Caco-2 (cell line): ENCODE results near the gene NKAIN2. TPM values are rescaled to one million over a fixed set of nuclear protein-coding genes. Genes with fewer than 3 reads are reported as not detected.

ENCODE experiments used
- BruUV-seq: library from RNA; stranded (reverse); fragments of 400-500 nt; replicated peaks from 2 replicates; lab custom pipeline; 2021; lab: Mats Ljungman, UMichigan
- CTCF ChIA-PET: fragments of 300-600 bp; sonication (Branson Sonifier 250); formaldehyde crosslinking; loops from one replicate; lab custom pipeline; 2022; ENCODE audit warnings: antibody characterized with exemption; lab: Charles Lee
- POLR2A ChIA-PET: fragments of 300-600 bp; sonication (Branson Sonifier 250); formaldehyde crosslinking; loops from one replicate; lab custom pipeline; 2022; ENCODE audit warnings: antibody characterized with exemption; lab: Charles Lee
- DNase-seq, 2 experiments: peaks; one replicate each; pipeline versions ENCODE4 v3.0.0 to v3.0.0-alpha.2; 2020 to 2022
- H3K27me3 ChIP-seq: replicated peaks from 2 replicates; pipeline ENCODE4 v1.6.0; 2011; ENCODE audit warnings: low read length; ENCODE audit not compliant: control insufficient read depth, insufficient read depth
- H3K36me3 ChIP-seq: 2 replicates; pipeline ENCODE4 v1.5.1; 2011; ENCODE audit warnings: low read length; ENCODE audit not compliant: control insufficient read depth, insufficient read depth
- H3K4me1 ChIP-seq: fragments of 250-450 bp; sonication (Bioruptor Pico); 2 replicates; pipeline ENCODE4 v1.5.1; 2020; ENCODE audit warnings: mild to moderate bottlenecking
- H3K4me3 ChIP-seq: 2 replicates; pipeline ENCODE4 v1.5.1; 2011; ENCODE audit warnings: low read depth, mild to moderate bottlenecking, control low read depth, low read length
- H3K9me3 ChIP-seq: fragments of 250-450 bp; sonication (Bioruptor Pico); 2 replicates; pipeline ENCODE4 v1.5.1; 2020; ENCODE audit warnings: mild to moderate bottlenecking, moderate library complexity
- H3K27ac Mint-ChIP-seq: one replicate; pipeline ENCODE4 v1.8.0; 2022; ENCODE audit warnings: mixed read lengths; ENCODE audit not compliant: unreplicated experiment
- H3K27me3 Mint-ChIP-seq: one replicate; pipeline ENCODE4 v1.8.0; 2022; ENCODE audit warnings: mixed read lengths; ENCODE audit not compliant: insufficient read depth, unreplicated experiment
- H3K36me3 Mint-ChIP-seq: one replicate; pipeline ENCODE4 v1.8.0; 2022; ENCODE audit warnings: mild to moderate bottlenecking, mixed read lengths; ENCODE audit not compliant: insufficient read depth, unreplicated experiment
- H3K4me1 Mint-ChIP-seq: one replicate; pipeline ENCODE4 v1.8.0; 2022; ENCODE audit warnings: low read depth, mixed read lengths; ENCODE audit not compliant: unreplicated experiment
- H3K4me3 Mint-ChIP-seq: one replicate; pipeline ENCODE4 v1.8.0; 2022; ENCODE audit warnings: mild to moderate bottlenecking, moderate library complexity, mixed read lengths; ENCODE audit not compliant: unreplicated experiment
- H3K9me3 Mint-ChIP-seq: one replicate; pipeline ENCODE4 v1.8.0; 2022; ENCODE audit warnings: mixed read lengths; ENCODE audit not compliant: unreplicated experiment
- CTCF ChIP-seq, 2 experiments: fragments of 200-600 bp in 1 of 2; IDR thresholded peaks; 1 replicate in 1 of 2; 2 replicates in 1 of 2; pipeline versions ENCODE4 v1.5.1 to v1.8.0; 2011 to 2022; ENCODE audit warnings: antibody characterized with exemption in 1 of 2, control low read depth in 1 of 2, inconsistent platforms in 1 of 2, low read depth in 1 of 2, low read length in 1 of 2, mild to moderate bottlenecking in 1 of 2, moderate library complexity in 1 of 2; ENCODE audit not compliant: insufficient read depth in 1 of 2, severe bottlenecking in 1 of 2, unreplicated experiment in 1 of 2
- intact Hi-C: fragments of 100-400 bp; cut with micrococcal nuclease; formaldehyde crosslinking; loops from one replicate; pipeline ENCODE4 v1.10.0; 2022; ENCODE audit not compliant: unreplicated experiment
- total RNA-seq: library from RNA; stranded (reverse); gene quantifications from 2 replicates; pipeline ENCODE4 v1.2.3, GENCODE V29; 2022

The NKAIN2 gene
- total RNA-seq, 1 experiment from 2014 or later = not detected

DNA sequence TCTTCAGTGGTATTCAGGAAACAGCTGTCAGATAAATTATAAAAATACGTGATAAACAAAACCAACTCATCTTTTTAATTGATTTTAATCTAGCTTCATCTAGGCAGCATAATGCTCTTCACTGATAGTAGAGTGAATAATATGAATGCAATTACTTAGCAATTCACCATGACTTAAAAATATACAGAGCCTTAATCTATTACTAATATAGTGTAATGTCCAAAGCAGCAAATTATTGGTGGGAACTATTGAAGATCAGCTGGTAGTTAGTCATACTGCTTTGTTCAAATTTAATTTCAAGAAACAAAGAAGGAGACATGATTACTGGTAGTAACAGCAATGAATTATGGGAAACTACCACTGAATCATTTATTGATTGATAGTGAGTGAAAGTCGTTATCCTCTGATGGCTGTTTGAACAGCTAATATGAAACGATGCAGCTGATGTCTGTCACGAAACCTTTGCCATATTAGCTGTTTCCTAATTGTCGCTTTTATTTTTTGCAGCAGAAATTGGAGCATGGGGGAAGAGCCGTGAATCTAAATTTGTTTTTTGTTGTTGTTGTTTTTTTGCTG lies 99.2 kb downstream of the NKAIN2 start:
- ChIA-PET POLR2A (no interaction called here), CTCF (no interaction called here)
- H3K36me3 Mint-ChIP-seq = no peaks in the 10 kb centered on the region
- H3K9me3 ChIP-seq = no peaks in the 10 kb centered on the region
- no peak for DNase-seq
- BruUV-seq = no TSS peak
- no peak overlapping the region for H3K4me3 ChIP-seq
- H3K27ac Mint-ChIP-seq = no peak overlapping the region
- no peak overlapping the region for H3K4me3 Mint-ChIP-seq
- no peaks in the 10 kb centered on the region for H3K36me3 ChIP-seq
- no peaks in the 10 kb centered on the region for H3K4me1 ChIP-seq
- H3K9me3 Mint-ChIP-seq = no peaks in the 10 kb centered on the region
- no peaks in the 10 kb centered on the region for H3K27me3 ChIP-seq
- no peaks in the 10 kb centered on the region for H3K4me1 Mint-ChIP-seq
- peaks cover 3% of the 10 kb centered on the region for H3K27me3 Mint-ChIP-seq
- no peak for TF ChIP-seq CTCF (IDR thresholded peaks at IDR 0.05; ENCODE audit: insufficient read depth in 1 of 2, low read depth in 1 of 2, low read length in 1 of 2, severe bottlenecking in 1 of 2, unreplicated experiment in 1 of 2)
- intact Hi-C loops = no loop called here

- no peak overlapping the region for H3K27ac Mint-ChIP-seq
- Histone ChIP-seq H3K9me3 (no peaks in the 10 kb centered on the region), H3K36me3 (no peaks in the 10 kb centered on the region), H3K4me3 (no peak overlapping the region), H3K27me3 (no peaks in the 10 kb centered on the region), H3K4me1 (no peaks in the 10 kb centered on the region)
- no peaks in the 10 kb centered on the region for H3K9me3 Mint-ChIP-seq
- no peak for TF ChIP-seq CTCF (IDR thresholded peaks at IDR 0.05; ENCODE audit: insufficient read depth in 1 of 2, low read depth in 1 of 2, low read length in 1 of 2, severe bottlenecking in 1 of 2, unreplicated experiment in 1 of 2)
- no peak overlapping the region for H3K4me3 Mint-ChIP-seq
- H3K4me1 Mint-ChIP-seq = no peaks in the 10 kb centered on the region
- no peak for DNase-seq
- ChIA-PET POLR2A (no interaction called here), CTCF (no interaction called here)
- no peaks in the 10 kb centered on the region for H3K36me3 Mint-ChIP-seq
- BruUV-seq = no TSS peak
- intact Hi-C loops = no loop called here
- peaks cover 2% of the 10 kb centered on the region for H3K27me3 Mint-ChIP-seq
Measured at GRCh38 chr6:123904228-123904627, 100.6 kb downstream of the NKAIN2 start.

- no peak for DNase-seq
- no peak overlapping the region for H3K4me3 Mint-ChIP-seq
- no peaks in the 10 kb centered on the region for H3K27me3 Mint-ChIP-seq
- no peak overlapping the region for H3K4me3 ChIP-seq
- intact Hi-C loops = no loop called here
- H3K36me3 Mint-ChIP-seq = no peaks in the 10 kb centered on the region
- no peaks in the 10 kb centered on the region for H3K36me3 ChIP-seq
- TF ChIP-seq CTCF (IDR thresholded peaks at IDR 0.05; ENCODE audit: insufficient read depth in 1 of 2, low read depth in 1 of 2, low read length in 1 of 2, severe bottlenecking in 1 of 2, unreplicated experiment in 1 of 2) = no peak
- ChIA-PET POLR2A (no interaction called here), CTCF (no interaction called here)
- BruUV-seq = no TSS peak
- no peaks in the 10 kb centered on the region for H3K27me3 ChIP-seq
- H3K4me1 ChIP-seq = no peaks in the 10 kb centered on the region
- H3K27ac Mint-ChIP-seq = no peak overlapping the region
- no peaks in the 10 kb centered on the region for H3K9me3 Mint-ChIP-seq
- no peaks in the 10 kb centered on the region for H3K4me1 Mint-ChIP-seq
- H3K9me3 ChIP-seq = no peaks in the 10 kb centered on the region
Measured at GRCh38 chr6:123908797-123909196, 105.1 kb downstream of the NKAIN2 start.
